HG03442 (cell line): ENCODE measurements around the gene GNAZ.

Experiments used
- ATAC-seq: cut with Tn5 transposase; IDR thresholded peaks from one replicate; pipeline ENCODE4 v1.9.1; 2021; ENCODE audit warnings: mild to moderate bottlenecking, moderate library complexity; ENCODE audit not compliant: unreplicated experiment

The GNAZ gene

GRCh38 chr22:23117891-23118646 lies 47.8 kb downstream of the GNAZ start:
- ATAC-seq = no peak

- no peak for ATAC-seq
Measured at GRCh38 chr22:23118647-23119493, 48.6 kb downstream of the GNAZ start.

- ATAC-seq = no peak
Measured at GRCh38 chr22:23119494-23120414, 49.4 kb downstream of the GNAZ start.

- no peak for ATAC-seq
Measured at GRCh38 chr22:23120415-23120899, 50.1 kb downstream of the GNAZ start.

- no peak for ATAC-seq
Measured at GRCh38 chr22:23121000-23121421, 50.7 kb downstream of the GNAZ start.

- no peak for ATAC-seq
Measured at GRCh38 chr22:23121424-23121823, 51.1 kb downstream of the GNAZ start.

GRCh38 chr22:23122216-23122957 lies 52.1 kb downstream of the GNAZ start:
- ATAC-seq = no peak

- ATAC-seq = no peak
Measured at GRCh38 chr22:23122992-23123803, 52.9 kb downstream of the GNAZ start.

GRCh38 chr22:23123804-23124254 lies 53.5 kb downstream of the GNAZ start:
- ATAC-seq = no peak

- no peak for ATAC-seq
Measured at GRCh38 chr22:23124611-23125511, 54.5 kb downstream of the GNAZ start.

GRCh38 chr22:23125512-23126103 lies 55.3 kb downstream of the GNAZ start:
- no peak for ATAC-seq

- no peak for ATAC-seq
Measured at GRCh38 chr22:23126165-23127054, 56.1 kb downstream of the GNAZ start.

GRCh38 chr22:23127055-23127756 lies 56.9 kb downstream of the GNAZ start:
- no peak for ATAC-seq

GRCh38 chr22:23127788-23128187 lies 57.5 kb downstream of the GNAZ start:
- no peak for ATAC-seq

GRCh38 chr22:23128269-23129108 lies 58.2 kb downstream of the GNAZ start:
- no peak for ATAC-seq
